ENCODE measurements around the gene PLXNA2. TPM values are rescaled to one million over a fixed set of nuclear protein-coding genes. Genes with fewer than 3 reads are reported as not detected.

PLXNA2 gene
- total RNA-seq, 2 experiments from 2014 or later, result 0.13 to 0.23 TPM

DNA sequence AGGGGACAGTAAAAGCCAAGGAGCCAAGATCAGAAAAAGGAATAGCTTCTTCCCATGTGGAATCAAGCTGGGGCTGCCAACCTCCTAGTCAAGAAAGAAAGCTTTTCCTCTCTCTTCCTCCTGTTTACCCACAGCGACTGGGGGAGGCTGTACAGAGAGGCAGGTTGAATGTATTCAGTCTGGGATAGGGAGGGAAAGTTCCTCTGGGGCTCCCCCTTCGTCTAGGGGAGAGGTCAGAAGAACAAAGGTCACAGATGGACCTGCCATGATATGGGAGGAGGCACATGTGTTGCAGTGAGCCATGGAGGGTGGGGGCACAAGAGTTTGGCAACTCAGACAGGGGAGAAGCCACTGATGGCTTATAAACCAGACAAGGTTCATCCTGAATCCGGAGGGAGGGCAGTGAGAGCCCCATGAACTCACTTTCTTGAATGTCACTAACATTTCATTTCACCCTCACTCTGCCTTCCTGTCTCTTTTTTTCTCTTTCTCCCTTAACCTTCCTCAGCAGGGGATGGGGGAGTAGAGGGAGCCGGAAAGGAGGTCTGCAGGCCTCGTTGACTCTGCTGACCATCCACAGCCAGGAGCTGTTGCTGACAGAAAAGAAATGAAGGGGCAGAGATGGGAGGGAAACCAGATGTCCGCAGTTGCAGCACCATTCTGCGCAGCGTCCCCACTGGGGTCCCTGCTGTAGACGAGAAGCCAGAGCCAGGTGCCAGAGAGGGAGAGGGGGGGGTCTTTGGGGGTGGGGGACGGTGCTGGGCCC is 61.1 kb downstream of the PLXNA2 start:
- Mint-ChIP-seq H3K27me3 (peaks cover 10% of the 10 kb centered on the region), H3K36me3 (ENCODE audit: low read depth) (no peaks in the 10 kb centered on the region), H3K27ac (no peak overlapping the region), H3K4me1 (ENCODE audit: low read depth) (no peaks in the 10 kb centered on the region), H3K4me3 (no peak overlapping the region), H3K9me3 (no peaks in the 10 kb centered on the region)
- POLR2A ChIA-PET, result no interaction called here
- TF ChIP-seq, protein P1, sequence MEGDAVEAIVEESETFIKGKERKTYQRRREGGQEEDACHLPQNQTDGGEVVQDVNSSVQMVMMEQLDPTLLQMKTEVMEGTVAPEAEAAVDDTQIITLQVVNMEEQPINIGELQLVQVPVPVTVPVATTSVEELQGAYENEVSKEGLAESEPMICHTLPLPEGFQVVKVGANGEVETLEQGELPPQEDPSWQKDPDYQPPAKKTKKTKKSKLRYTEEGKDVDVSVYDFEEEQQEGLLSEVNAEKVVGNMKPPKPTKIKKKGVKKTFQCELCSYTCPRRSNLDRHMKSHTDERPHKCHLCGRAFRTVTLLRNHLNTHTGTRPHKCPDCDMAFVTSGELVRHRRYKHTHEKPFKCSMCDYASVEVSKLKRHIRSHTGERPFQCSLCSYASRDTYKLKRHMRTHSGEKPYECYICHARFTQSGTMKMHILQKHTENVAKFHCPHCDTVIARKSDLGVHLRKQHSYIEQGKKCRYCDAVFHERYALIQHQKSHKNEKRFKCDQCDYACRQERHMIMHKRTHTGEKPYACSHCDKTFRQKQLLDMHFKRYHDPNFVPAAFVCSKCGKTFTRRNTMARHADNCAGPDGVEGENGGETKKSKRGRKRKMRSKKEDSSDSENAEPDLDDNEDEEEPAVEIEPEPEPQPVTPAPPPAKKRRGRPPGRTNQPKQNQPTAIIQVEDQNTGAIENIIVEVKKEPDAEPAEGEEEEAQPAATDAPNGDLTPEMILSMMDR (IDR thresholded peaks at IDR 0.05), result no peak
- ATAC-seq (no peak), DNase-seq (no peak)
- intact Hi-C loops (cut with micrococcal nuclease), result no loop called here
- CTCF ChIA-PET, result interaction anchor here (1.6 kb wide), 1 partner anchor 51 kb away, joined by 3 read pairs; no protein-coding TSS in a partner anchor

DNA sequence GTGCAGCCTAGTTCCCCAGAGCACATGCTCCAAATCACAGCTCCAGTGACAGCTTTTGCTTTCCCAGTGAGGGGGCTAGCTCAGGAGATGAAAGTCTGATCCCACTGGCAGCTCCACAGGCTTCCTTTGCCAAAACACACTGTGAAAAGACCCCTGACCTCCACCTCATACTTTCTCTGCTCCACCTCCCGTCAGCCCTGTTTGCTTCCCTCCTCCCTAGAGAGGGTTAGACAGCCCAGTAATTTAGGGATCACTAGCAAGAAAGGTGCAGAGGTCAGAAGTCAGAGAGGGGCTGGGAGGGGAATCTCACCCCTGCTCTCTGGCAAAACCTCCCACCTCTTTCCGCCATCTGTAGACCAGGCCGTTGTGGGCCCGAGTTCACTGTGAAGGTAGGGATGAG is 62.8 kb downstream of the PLXNA2 start:
- H3K4me1 Mint-ChIP-seq (ENCODE audit: low read depth), result no peaks in the 10 kb centered on the region

DNA sequence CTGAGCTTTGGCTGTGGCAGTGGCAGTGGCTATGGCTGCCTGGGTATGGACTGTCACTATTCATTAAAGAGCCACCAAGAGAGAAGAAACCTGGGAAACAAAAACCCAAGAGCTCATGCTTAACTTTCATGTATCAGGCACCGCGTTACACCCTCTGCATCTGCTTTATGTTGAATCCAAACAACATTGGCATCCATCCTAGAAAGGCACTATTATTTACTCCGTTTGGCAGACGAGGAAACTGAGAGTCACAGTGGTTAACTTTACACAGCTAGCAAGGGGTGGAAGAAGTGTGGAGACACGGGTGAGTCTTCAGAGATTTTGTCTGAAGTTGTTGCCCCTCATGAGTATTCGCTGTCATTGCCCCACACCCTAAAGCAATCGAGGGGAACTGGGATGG is 63.8 kb downstream of the PLXNA2 start:
- Mint-ChIP-seq H3K27ac (no peak overlapping the region), H3K36me3 (ENCODE audit: low read depth) (no peaks in the 10 kb centered on the region), H3K27me3 (peaks cover 5% of the 10 kb centered on the region), H3K9me3 (no peaks in the 10 kb centered on the region), H3K4me3 (no peak overlapping the region), H3K4me1 (ENCODE audit: low read depth) (no peaks in the 10 kb centered on the region)
- intact Hi-C loops (cut with micrococcal nuclease), result no loop called here
- TF ChIP-seq, protein P1 (IDR thresholded peaks at IDR 0.05), result no peak
- ChIA-PET CTCF (no interaction called here), POLR2A (no interaction called here)
- ATAC-seq, result no peak
- no peak for DNase-seq

More for the DNA sequence above, 62.8 kb downstream of the PLXNA2 start:
- Mint-ChIP-seq H3K9me3 (no peaks in the 10 kb centered on the region), H3K36me3 (ENCODE audit: low read depth) (no peaks in the 10 kb centered on the region), H3K27ac (no peak overlapping the region), H3K27me3 (peaks cover 8% of the 10 kb centered on the region), H3K4me3 (no peak overlapping the region)
- DNase-seq (no peak), ATAC-seq (no peak)
- TF ChIP-seq, protein P1 (IDR thresholded peaks at IDR 0.05), result no peak
- CTCF ChIA-PET, result interaction anchor here (0.9 kb wide), 1 partner anchor 30 kb away, joined by 3 read pairs; no protein-coding TSS in a partner anchor
- POLR2A ChIA-PET, result interaction anchor here (0.6 kb wide), 1 partner anchor 159 kb away, joined by 3 read pairs; no protein-coding TSS in a partner anchor
- intact Hi-C loops (cut with micrococcal nuclease), result no loop called here

DNA sequence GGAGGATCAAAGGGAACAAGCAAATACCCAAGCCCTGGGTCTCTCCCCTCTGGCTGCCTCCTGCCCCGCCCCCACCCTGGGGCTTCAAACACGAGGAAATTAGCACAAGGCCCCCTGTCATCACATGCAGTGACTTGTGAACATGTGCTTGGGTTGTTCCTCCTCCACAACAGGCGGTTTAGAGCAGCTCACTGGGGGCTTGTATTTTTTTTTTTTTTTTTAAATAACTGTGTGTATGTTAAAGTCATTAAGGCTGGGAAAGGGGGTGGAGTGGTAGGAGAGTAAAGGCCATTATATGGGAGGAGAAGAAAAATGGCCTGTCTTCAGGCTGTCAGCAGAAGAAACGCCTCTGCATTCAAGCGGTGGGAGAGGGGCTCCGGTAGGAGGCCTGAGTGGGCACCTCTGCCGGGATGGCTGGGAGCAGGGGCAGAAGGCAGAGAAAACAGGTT is 64.2 kb downstream of the PLXNA2 start:
- H3K4me3 Mint-ChIP-seq, result no peak overlapping the region
- no peaks in the 10 kb centered on the region for H3K36me3 Mint-ChIP-seq (ENCODE audit: low read depth)
- intact Hi-C loops (cut with micrococcal nuclease), result no loop called here
- CTCF ChIA-PET, result no interaction called here
- POLR2A ChIA-PET, result no interaction called here
- no peaks in the 10 kb centered on the region for H3K9me3 Mint-ChIP-seq
- ATAC-seq, result no peak
- H3K27ac Mint-ChIP-seq, result no peak overlapping the region
- TF ChIP-seq, protein P1 (IDR thresholded peaks at IDR 0.05), result no peak
- DNase-seq, result no peak
- H3K4me1 Mint-ChIP-seq (ENCODE audit: low read depth), result no peaks in the 10 kb centered on the region
- H3K27me3 Mint-ChIP-seq, result peaks cover 5% of the 10 kb centered on the region

DNA sequence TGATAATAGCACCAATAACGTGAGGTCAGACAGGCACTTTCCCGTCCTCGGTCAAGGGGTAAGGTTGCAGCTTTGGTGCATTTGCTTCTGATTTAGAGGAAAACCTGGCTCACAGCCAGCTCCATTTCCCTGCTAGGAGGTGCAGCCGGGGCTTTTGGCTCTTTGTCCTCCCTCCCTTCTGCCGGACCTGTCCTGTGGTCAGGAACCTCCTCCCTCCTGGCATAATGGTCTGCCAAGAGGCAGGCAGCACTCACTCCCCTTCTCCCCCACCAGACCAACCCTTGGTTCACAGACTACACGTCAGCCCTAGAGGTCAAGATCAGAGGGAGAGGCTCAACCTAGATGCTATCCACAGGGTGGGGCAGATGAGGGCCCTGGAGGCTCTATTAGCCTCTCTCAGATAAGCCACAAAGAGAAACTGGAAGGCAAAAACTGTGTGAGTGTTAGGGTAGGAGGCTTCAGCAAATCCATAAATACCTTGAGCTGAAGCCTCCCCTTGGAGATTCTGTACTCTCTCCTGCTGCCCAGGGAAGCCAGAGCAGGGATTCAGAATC is 64.8 kb downstream of the PLXNA2 start:
- Mint-ChIP-seq H3K27ac (no peak overlapping the region), H3K36me3 (ENCODE audit: low read depth) (no peaks in the 10 kb centered on the region), H3K4me1 (ENCODE audit: low read depth) (no peaks in the 10 kb centered on the region), H3K27me3 (peaks cover 3% of the 10 kb centered on the region), H3K4me3 (no peak overlapping the region), H3K9me3 (no peaks in the 10 kb centered on the region)
- ChIA-PET CTCF (no interaction called here), POLR2A (no interaction called here)
- no peak for ATAC-seq
- DNase-seq, result no peak
- intact Hi-C loops (cut with micrococcal nuclease), result no loop called here
- TF ChIP-seq, protein P1 (IDR thresholded peaks at IDR 0.05), result no peak
